ENCODE results near the gene ZBTB40. TPM values are rescaled to one million over a fixed set of nuclear protein-coding genes. Genes with fewer than 3 reads are reported as not detected.

Gene ZBTB40
- total RNA-seq, 1 experiment from 2014 or later: 16.3 TPM

DNA sequence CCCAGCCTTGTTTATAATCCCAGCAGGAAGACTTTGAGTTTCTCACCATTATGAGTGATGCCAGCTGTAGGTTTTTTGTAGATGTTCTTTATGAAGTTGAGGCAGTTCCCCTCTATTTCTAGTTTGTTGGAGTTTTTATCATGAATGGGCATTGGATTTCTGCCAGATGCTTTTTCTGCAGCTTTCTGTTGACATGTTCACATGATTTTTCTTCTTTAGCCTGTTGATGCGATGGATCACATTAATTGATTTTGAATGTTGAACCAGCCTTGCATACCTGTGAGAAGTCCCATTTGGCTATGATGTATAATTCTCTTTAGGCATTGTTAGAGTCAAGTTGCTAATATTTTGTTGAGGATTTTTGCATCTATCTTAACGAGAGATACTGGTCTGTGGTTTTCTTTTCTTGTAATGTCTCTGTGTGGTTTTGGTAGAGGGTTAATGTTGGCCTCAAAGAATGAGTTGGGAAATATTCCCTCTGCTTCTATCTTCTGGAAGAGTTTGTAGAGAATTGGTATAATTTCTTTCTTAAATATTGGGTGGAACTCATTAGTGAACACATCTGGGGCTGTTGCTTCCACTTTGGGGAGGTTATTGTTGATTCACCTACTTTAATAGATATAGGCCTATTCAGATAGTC, 33.2 kb downstream of the ZBTB40 start:
- no peak overlapping the region for H2BK15ac ChIP-seq (ENCODE audit: low read depth, low read length)
- no peak overlapping the region for H4K8ac ChIP-seq (replicated peaks; ENCODE audit: insufficient read length, low read depth, low read length)
- H3K27ac ChIP-seq (ENCODE audit: insufficient read length, low read depth, low read length): no peak overlapping the region
- H3K4me1 ChIP-seq (ENCODE audit: insufficient read depth, low read length): peaks cover 6% of the 10 kb centered on the region; the same call in 1 of the 2 replicates
- DNase-seq: no peak
- Mint-ChIP-seq H3K9me3 (peaks cover 6% of the 10 kb centered on the region in 2 experiments; a peak in 4 of 5 replicates), H3K4me1 (peaks cover 3 to 4% of the 10 kb centered on the region in 2 experiments; a peak in 2 of 4 replicates), H3K4me3 (no peak overlapping the region), H3K27me3 (ENCODE audit: low read depth) (no peaks in the 10 kb centered on the region), H3K27ac (no peak overlapping the region), H3K36me3 (ENCODE audit: insufficient read depth in 1 of 3, low read depth in 3 of 3) (peaks cover under 1 to 9% (median 1%) of the 10 kb centered on the region in 3 experiments; a peak in 6 of 7 replicates)
- H3K4me2 ChIP-seq (ENCODE audit: insufficient read depth, insufficient read length, low read length): no peak overlapping the region
- no peaks in the 10 kb centered on the region for H3K79me2 ChIP-seq (ENCODE audit: insufficient read depth, low read length)
- no peak overlapping the region for H3K4ac ChIP-seq (ENCODE audit: low read depth, low read length)
- H3K56ac ChIP-seq (ENCODE audit: insufficient read length, low read depth, low read length): no peak overlapping the region
- no peaks in the 10 kb centered on the region for H4K20me1 ChIP-seq (ENCODE audit: control insufficient read depth, insufficient read depth, insufficient read length)
- H2BK20ac ChIP-seq (ENCODE audit: low read depth, low read length, poor library complexity, severe bottlenecking): no peak overlapping the region
- H3K9me3 ChIP-seq (ENCODE audit: control insufficient read depth, low read depth, low read length): no peaks in the 10 kb centered on the region
- TF ChIP-seq, protein P1, sequence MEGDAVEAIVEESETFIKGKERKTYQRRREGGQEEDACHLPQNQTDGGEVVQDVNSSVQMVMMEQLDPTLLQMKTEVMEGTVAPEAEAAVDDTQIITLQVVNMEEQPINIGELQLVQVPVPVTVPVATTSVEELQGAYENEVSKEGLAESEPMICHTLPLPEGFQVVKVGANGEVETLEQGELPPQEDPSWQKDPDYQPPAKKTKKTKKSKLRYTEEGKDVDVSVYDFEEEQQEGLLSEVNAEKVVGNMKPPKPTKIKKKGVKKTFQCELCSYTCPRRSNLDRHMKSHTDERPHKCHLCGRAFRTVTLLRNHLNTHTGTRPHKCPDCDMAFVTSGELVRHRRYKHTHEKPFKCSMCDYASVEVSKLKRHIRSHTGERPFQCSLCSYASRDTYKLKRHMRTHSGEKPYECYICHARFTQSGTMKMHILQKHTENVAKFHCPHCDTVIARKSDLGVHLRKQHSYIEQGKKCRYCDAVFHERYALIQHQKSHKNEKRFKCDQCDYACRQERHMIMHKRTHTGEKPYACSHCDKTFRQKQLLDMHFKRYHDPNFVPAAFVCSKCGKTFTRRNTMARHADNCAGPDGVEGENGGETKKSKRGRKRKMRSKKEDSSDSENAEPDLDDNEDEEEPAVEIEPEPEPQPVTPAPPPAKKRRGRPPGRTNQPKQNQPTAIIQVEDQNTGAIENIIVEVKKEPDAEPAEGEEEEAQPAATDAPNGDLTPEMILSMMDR (conservative IDR thresholded peaks at IDR 0.05): no peak
- H3K23ac ChIP-seq (ENCODE audit: insufficient read length, low read depth, low read length): no peak overlapping the region
- no peak overlapping the region for H2BK5ac ChIP-seq (ENCODE audit: insufficient read length, low read length)
- H4K91ac ChIP-seq (ENCODE audit: insufficient read length, low read depth, low read length): no peak overlapping the region
- no peak overlapping the region for H2AFZ ChIP-seq (ENCODE audit: low read length)
- WGBS (ENCODE audit: extremely low coverage, insufficient read length, low lambda C conversion rate): no CpG with 5 or more reads among the region's 2 CpGs
- H2AK5ac ChIP-seq (ENCODE audit: insufficient read length, low read length): no peak overlapping the region
- no peak overlapping the region for H4K5ac ChIP-seq (ENCODE audit: insufficient read length, low read depth, low read length)
- peaks cover 4% of the 10 kb centered on the region for H3K79me1 ChIP-seq (ENCODE audit: insufficient read depth, low read depth, low read length, poor library complexity, severe bottlenecking)
- H3K23me2 ChIP-seq (ENCODE audit: insufficient read length, low read depth, low read length, poor library complexity, severe bottlenecking): no peaks in the 10 kb centered on the region
- no peak overlapping the region for H3K9ac ChIP-seq (ENCODE audit: extremely low read depth, insufficient read length, low read length)
- H3K18ac ChIP-seq (ENCODE audit: insufficient read length, low read depth, low read length): no peak overlapping the region
- H2BK120ac ChIP-seq (ENCODE audit: low read depth, low read length, poor library complexity, severe bottlenecking): no peak overlapping the region
- H3K27me3 ChIP-seq (ENCODE audit: insufficient read depth, low read length): no peaks in the 10 kb centered on the region
- H3T11ph ChIP-seq (ENCODE audit: low read length): no peak overlapping the region
- H3K14ac ChIP-seq (ENCODE audit: insufficient read depth, low read length): no peak overlapping the region
- H2BK12ac ChIP-seq (ENCODE audit: insufficient read length, low read depth, low read length): no peak overlapping the region
